Measurements from ENCODE around the gene ITGB4.

Gene ITGB4

DNA sequence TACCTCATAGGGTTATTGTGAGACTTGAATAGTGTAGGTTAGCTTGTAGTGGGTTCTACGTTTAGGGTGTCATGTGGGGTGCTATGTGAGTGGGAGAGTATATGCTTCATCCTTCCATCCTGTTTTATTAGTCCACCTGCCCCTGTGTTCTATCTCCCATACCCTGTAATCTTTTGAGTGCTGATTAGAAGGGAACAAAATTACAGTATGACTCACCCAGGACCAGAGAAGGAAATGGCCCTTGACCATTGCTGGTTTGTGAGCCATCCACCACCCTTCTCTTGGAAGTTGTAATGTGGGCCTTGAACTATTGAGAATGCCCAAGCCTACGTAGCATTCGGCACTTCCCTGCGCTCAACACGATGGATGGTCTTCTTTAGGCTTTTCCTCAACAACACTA lies 37.0 kb upstream of the ITGB4 start:
- peak overlapping the region; percentile 90; the same call in 1 of the 2 replicates for H3K27ac ChIP-seq (ENCODE audit: low read length)
- no peak for TF ChIP-seq EZH2phosphoT487 (IDR thresholded peaks at IDR 0.05; ENCODE audit: low read depth)
- TF ChIP-seq, protein P1, sequence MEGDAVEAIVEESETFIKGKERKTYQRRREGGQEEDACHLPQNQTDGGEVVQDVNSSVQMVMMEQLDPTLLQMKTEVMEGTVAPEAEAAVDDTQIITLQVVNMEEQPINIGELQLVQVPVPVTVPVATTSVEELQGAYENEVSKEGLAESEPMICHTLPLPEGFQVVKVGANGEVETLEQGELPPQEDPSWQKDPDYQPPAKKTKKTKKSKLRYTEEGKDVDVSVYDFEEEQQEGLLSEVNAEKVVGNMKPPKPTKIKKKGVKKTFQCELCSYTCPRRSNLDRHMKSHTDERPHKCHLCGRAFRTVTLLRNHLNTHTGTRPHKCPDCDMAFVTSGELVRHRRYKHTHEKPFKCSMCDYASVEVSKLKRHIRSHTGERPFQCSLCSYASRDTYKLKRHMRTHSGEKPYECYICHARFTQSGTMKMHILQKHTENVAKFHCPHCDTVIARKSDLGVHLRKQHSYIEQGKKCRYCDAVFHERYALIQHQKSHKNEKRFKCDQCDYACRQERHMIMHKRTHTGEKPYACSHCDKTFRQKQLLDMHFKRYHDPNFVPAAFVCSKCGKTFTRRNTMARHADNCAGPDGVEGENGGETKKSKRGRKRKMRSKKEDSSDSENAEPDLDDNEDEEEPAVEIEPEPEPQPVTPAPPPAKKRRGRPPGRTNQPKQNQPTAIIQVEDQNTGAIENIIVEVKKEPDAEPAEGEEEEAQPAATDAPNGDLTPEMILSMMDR (IDR thresholded peaks at IDR 0.05; ENCODE audit: low read depth, low read length): no peak
- H3K9ac ChIP-seq (ENCODE audit: low read length): no peak overlapping the region
- H4K20me1 ChIP-seq (ENCODE audit: insufficient read depth, low read length): no peaks in the 10 kb centered on the region
- H3K27me3 ChIP-seq (ENCODE audit: low read depth, low read length): no peaks in the 10 kb centered on the region
- H3K79me2 ChIP-seq (ENCODE audit: low read length): peaks cover 89% of the 10 kb centered on the region
- H3K9me3 ChIP-seq (ENCODE audit: insufficient read depth, low read length): no peaks in the 10 kb centered on the region
- H3K4me1 ChIP-seq (ENCODE audit: low read length): peaks cover 62% of the 10 kb centered on the region
- no peak overlapping the region for H2AFZ ChIP-seq (ENCODE audit: low read depth, low read length)
- no peak overlapping the region for H3K4me3 ChIP-seq (ENCODE audit: low read length)
- no peak overlapping the region for H3K4me2 ChIP-seq (ENCODE audit: low read length)
- peaks cover 49% of the 10 kb centered on the region for H3K36me3 ChIP-seq (replicated peaks; ENCODE audit: low read depth, low read length)

DNA sequence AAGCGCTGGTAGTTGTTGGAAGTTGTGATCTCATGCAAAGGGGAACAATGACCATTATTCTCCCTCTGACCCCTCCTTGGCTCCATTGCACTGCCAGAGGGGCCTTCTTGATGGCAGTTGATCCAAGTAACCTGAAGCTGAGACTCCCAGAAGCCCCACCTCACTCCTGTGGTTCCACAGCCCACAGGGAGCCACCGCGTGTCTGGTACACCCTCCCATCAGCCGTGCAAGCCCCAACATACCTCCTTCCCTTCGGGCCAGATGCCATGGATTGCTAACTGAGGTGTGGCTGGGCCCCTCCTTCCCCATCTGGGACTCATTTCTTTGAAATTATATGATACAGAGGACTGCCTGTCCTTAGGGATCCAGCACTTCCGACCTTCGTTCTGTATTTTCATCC lies 36.3 kb upstream of the ITGB4 start:
- peak overlapping the region; percentile 90 for H3K27ac ChIP-seq (ENCODE audit: low read length)
- H3K79me2 ChIP-seq (ENCODE audit: low read length): peaks cover 89% of the 10 kb centered on the region
- 0 out of 2 replicates have a peak overlapping the region, but pooled peaks have one; percentile 74 for H3K4me2 ChIP-seq (ENCODE audit: low read length)

DNA sequence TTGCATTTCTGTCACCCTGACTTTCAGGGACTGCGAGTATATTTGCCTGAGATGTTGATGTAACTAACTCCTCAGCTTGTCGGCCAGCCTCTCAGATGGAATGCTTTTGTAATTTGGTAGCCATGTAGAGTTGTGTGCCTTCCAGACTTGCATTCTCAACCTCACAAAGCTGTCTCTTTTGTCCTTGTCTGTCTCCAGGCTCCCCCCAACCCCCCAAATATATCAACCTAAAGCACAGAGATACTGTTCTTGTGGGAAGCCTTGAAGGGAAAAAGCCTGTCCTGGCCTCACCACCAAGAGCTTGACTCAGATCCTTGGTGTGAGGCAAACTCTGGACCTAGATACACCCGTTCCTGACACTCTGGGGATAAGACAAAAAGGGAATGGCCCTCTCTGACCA lies 35.8 kb upstream of the ITGB4 start:
- H3K79me2 ChIP-seq (ENCODE audit: low read length): peaks cover 89% of the 10 kb centered on the region
- H2AFZ ChIP-seq (ENCODE audit: low read depth, low read length): no peak overlapping the region
- no peaks in the 10 kb centered on the region for H3K9me3 ChIP-seq (ENCODE audit: insufficient read depth, low read length)
- peak overlapping the region; percentile 74 for H3K4me2 ChIP-seq (ENCODE audit: low read length)
- H3K36me3 ChIP-seq (replicated peaks; ENCODE audit: low read depth, low read length): peaks cover 39% of the 10 kb centered on the region
- peaks cover 61% of the 10 kb centered on the region for H3K4me1 ChIP-seq (ENCODE audit: low read length)
- H3K27ac ChIP-seq (ENCODE audit: low read length): peak overlapping the region; percentile 90
- H3K4me3 ChIP-seq (ENCODE audit: low read length): peak overlapping the region; percentile 2; the same call in 1 of the 2 replicates
- no peaks in the 10 kb centered on the region for H3K27me3 ChIP-seq (ENCODE audit: low read depth, low read length)
- H4K20me1 ChIP-seq (ENCODE audit: insufficient read depth, low read length): no peaks in the 10 kb centered on the region
- TF ChIP-seq EZH2phosphoT487 (IDR thresholded peaks at IDR 0.05; ENCODE audit: low read depth): no peak
- TF ChIP-seq, protein P1 (IDR thresholded peaks at IDR 0.05; ENCODE audit: low read depth, low read length): no peak
- H3K9ac ChIP-seq (ENCODE audit: low read length): peak overlapping the region; percentile 74

More for the DNA sequence above, 36.3 kb upstream of the ITGB4 start:
- Histone ChIP-seq H3K9me3 (ENCODE audit: insufficient read depth, low read length) (no peaks in the 10 kb centered on the region), H4K20me1 (ENCODE audit: insufficient read depth, low read length) (no peaks in the 10 kb centered on the region), H3K4me1 (ENCODE audit: low read length) (peaks cover 62% of the 10 kb centered on the region), H3K27me3 (ENCODE audit: low read depth, low read length) (no peaks in the 10 kb centered on the region), H2AFZ (ENCODE audit: low read depth, low read length) (no peak overlapping the region), H3K36me3 (replicated peaks; ENCODE audit: low read depth, low read length) (peaks cover 42% of the 10 kb centered on the region), H3K9ac (ENCODE audit: low read length) (no peak overlapping the region), H3K4me3 (ENCODE audit: low read length) (no peak overlapping the region)
- no peak for TF ChIP-seq EZH2phosphoT487 (IDR thresholded peaks at IDR 0.05; ENCODE audit: low read depth)
- TF ChIP-seq, protein P1 (IDR thresholded peaks at IDR 0.05; ENCODE audit: low read depth, low read length): no peak

DNA sequence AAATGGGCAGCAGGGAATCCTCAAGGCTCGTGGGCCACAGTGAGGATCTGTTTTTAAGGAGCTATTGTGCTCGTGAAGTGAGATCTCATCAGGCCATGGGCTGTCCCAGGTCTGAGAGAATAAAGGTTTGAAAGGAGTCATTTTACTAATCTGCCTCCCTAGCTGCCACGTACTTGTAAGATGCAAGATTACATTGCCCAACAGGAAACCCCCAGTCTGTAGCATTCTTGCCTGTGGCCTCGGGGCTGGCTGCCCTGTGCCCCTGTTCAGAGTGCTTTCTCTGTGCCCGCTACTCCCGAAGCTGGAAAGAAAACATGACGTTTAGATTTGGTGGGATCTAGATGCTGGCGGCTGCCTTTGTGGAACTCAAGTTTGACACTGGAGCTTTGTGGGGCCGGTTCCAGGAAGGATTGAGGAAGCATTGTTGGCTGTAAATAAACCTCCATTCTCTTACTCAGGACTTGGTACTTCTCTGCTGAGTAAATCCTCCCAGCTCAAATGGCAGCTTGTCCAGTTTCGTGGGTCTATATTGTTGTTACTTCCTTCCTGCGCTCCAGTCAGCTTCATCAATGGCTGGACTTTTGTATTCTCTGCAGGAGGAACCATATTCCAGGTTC lies 32.9 kb upstream of the ITGB4 start:
- peak overlapping the region; percentile 66 for H3K9ac ChIP-seq (ENCODE audit: low read length)

More for the DNA sequence above, 32.9 kb upstream of the ITGB4 start:
- Histone ChIP-seq H3K4me3 (ENCODE audit: low read length) (peak overlapping the region; percentile 54), H3K27ac (ENCODE audit: low read length) (peak overlapping the region; percentile 90), H3K9me3 (ENCODE audit: insufficient read depth, low read length) (no peaks in the 10 kb centered on the region), H3K27me3 (ENCODE audit: low read depth, low read length) (no peaks in the 10 kb centered on the region), H4K20me1 (ENCODE audit: insufficient read depth, low read length) (no peaks in the 10 kb centered on the region), H3K36me3 (replicated peaks; ENCODE audit: low read depth, low read length) (peaks cover 57% of the 10 kb centered on the region), H3K4me2 (ENCODE audit: low read length) (peak overlapping the region; percentile 87), H3K79me2 (ENCODE audit: low read length) (peaks cover 98% of the 10 kb centered on the region), H3K4me1 (ENCODE audit: low read length) (peaks cover 61% of the 10 kb centered on the region), H2AFZ (ENCODE audit: low read depth, low read length) (no peak overlapping the region)
- TF ChIP-seq, protein P1 (IDR thresholded peaks at IDR 0.05; ENCODE audit: low read depth, low read length): no peak
- no peak for TF ChIP-seq EZH2phosphoT487 (IDR thresholded peaks at IDR 0.05; ENCODE audit: low read depth)

Data from OCI-LY3 (cell line).